Hepatocyte (in vitro differentiated cells): Measurements from ENCODE around the gene GFY. TPM values are rescaled to one million over a fixed set of nuclear protein-coding genes. Genes with fewer than 3 reads are reported as not detected.

Experiments
- DNase-seq: peaks from one replicate; pipeline ENCODE4 v3.0.0-alpha.2; 2016; ENCODE audit warnings: low spot score
- H2AFZ ChIP-seq: fragments of 200-600 bp; sonication (generic); 2 replicates; pipeline ENCODE4 v1.6.0; 2016; ENCODE audit warnings: antibody characterized with exemption, mild to moderate bottlenecking
- H3K27ac ChIP-seq: fragments of 200-600 bp; sonication (generic); 2 replicates; pipeline ENCODE4 v1.5.1; 2016; ENCODE audit warnings: mild to moderate bottlenecking
- H3K27me3 ChIP-seq: fragments of 200-600 bp; sonication (generic); 2 replicates; pipeline ENCODE4 v1.6.1; 2016
- H3K36me3 ChIP-seq: fragments of 200-600 bp; sonication (generic); replicated peaks from 2 replicates; pipeline ENCODE4 v1.5.1; 2016; ENCODE audit warnings: low read depth; ENCODE audit not compliant: insufficient read depth
- H3K4me1 ChIP-seq: fragments of 200-600 bp; sonication (generic); 2 replicates; pipeline ENCODE4 v1.5.1; 2016; ENCODE audit warnings: mild to moderate bottlenecking, moderate library complexity; ENCODE audit not compliant: insufficient read depth
- H3K4me2 ChIP-seq: fragments of 200-600 bp; sonication (generic); 2 replicates; pipeline ENCODE4 v1.6.0; 2016
- H3K4me3 ChIP-seq: fragments of 200-600 bp; sonication (generic); 2 replicates; pipeline ENCODE4 v1.5.1; 2016; ENCODE audit warnings: mild to moderate bottlenecking
- H3K79me2 ChIP-seq: fragments of 200-600 bp; sonication (generic); 2 replicates; pipeline ENCODE4 v1.6.0; 2017; ENCODE audit warnings: mild to moderate bottlenecking
- H3K9me2 ChIP-seq: fragments of 200-600 bp; sonication (generic); replicated peaks from 2 replicates; pipeline ENCODE4 v1.6.0; 2017; ENCODE audit warnings: mild to moderate bottlenecking; ENCODE audit not compliant: insufficient read depth
- H3K9me3 ChIP-seq: fragments of 200-600 bp; sonication (generic); 2 replicates; pipeline ENCODE4 v1.5.1; 2016; ENCODE audit warnings: low read depth, mild to moderate bottlenecking
- H4K20me1 ChIP-seq: fragments of 200-600 bp; sonication (generic); 2 replicates; pipeline ENCODE4 v1.6.0; 2016; ENCODE audit warnings: mild to moderate bottlenecking; ENCODE audit not compliant: insufficient read depth, poor library complexity, severe bottlenecking
- EZH2 ChIP-seq: fragments of 200-600 bp; sonication (generic); IDR thresholded peaks from 2 replicates; pipeline ENCODE4 v1.6.1; 2016; ENCODE audit warnings: antibody characterized with exemption, mild to moderate bottlenecking, borderline replicate concordance
- EZH2phosphoT487 ChIP-seq: fragments of 200-600 bp; sonication (generic); IDR thresholded peaks from one replicate; pipeline ENCODE4 v1.6.1; 2018; ENCODE audit warnings: antibody characterized with exemption, mild to moderate bottlenecking, low read depth, moderate library complexity; ENCODE audit not compliant: unreplicated experiment, severe bottlenecking
- WGBS: methylation state at CpG from one replicate; pipeline ENCODE4 v1.1.6; 2016; ENCODE audit warnings: low lambda C conversion rate; ENCODE audit errors: missing lambda C conversion rate; 5-methylcytosine and 5-hydroxymethylcytosine counted together
- polyA plus RNA-seq: library from polyadenylated mRNA; unstranded; fragments of >200 nt; fragmentation: Nextera tagmentation; extraction: Ambion mirVana; gene quantifications from 2 replicates; pipeline ENCODE4 v1.2.1, GENCODE V29; 2016
- total RNA-seq: library from RNA; depleted of rRNA; stranded (reverse); fragments of >200 nt; gene quantifications from 2 replicates; pipeline ENCODE4 v1.2.3, GENCODE V29; 2014
- TF ChIP-seq, protein P1 (sequence below): fragments of 200-600 bp; sonication (generic); IDR thresholded peaks from 2 replicates; pipeline ENCODE4 v1.5.1; 2016; ENCODE audit warnings: antibody characterized with exemption, mild to moderate bottlenecking; ENCODE audit not compliant: poor library complexity

GFY gene
- total and polyA plus RNA-seq, 2 experiments from 2014 or later: not detected

GRCh38 chr19:49422407-49423070 lies 2.6 kb upstream of the GFY start:
- H3K4me2 ChIP-seq: peak overlapping the region; percentile 65
- TF ChIP-seq, protein P1, sequence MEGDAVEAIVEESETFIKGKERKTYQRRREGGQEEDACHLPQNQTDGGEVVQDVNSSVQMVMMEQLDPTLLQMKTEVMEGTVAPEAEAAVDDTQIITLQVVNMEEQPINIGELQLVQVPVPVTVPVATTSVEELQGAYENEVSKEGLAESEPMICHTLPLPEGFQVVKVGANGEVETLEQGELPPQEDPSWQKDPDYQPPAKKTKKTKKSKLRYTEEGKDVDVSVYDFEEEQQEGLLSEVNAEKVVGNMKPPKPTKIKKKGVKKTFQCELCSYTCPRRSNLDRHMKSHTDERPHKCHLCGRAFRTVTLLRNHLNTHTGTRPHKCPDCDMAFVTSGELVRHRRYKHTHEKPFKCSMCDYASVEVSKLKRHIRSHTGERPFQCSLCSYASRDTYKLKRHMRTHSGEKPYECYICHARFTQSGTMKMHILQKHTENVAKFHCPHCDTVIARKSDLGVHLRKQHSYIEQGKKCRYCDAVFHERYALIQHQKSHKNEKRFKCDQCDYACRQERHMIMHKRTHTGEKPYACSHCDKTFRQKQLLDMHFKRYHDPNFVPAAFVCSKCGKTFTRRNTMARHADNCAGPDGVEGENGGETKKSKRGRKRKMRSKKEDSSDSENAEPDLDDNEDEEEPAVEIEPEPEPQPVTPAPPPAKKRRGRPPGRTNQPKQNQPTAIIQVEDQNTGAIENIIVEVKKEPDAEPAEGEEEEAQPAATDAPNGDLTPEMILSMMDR: peak; percentile 33
- TF ChIP-seq EZH2phosphoT487: no peak
- peak; percentile 89 for TF ChIP-seq EZH2
- no peak overlapping the region for H2AFZ ChIP-seq
- peaks cover 3% of the 10 kb centered on the region for H3K4me1 ChIP-seq
- no peaks in the 10 kb centered on the region for H4K20me1 ChIP-seq
- peaks cover 99% of the 10 kb centered on the region for H3K27me3 ChIP-seq
- H3K27ac ChIP-seq: no peak overlapping the region
- WGBS: 12% methylated on average over 37 of the region's 58 CpGs
- DNase-seq: peak; percentile 41
- no peaks in the 10 kb centered on the region for H3K9me3 ChIP-seq
- no peaks in the 10 kb centered on the region for H3K9me2 ChIP-seq
- H3K79me2 ChIP-seq: no peaks in the 10 kb centered on the region
- H3K36me3 ChIP-seq: no peaks in the 10 kb centered on the region
- H3K4me3 ChIP-seq: no peak overlapping the region

- WGBS: 35% methylated on average over 27 of the region's 42 CpGs
- Histone ChIP-seq H3K27me3 (peaks cover 99% of the 10 kb centered on the region), H3K4me3 (no peak within 1 kb of the TSS)
Observed at GRCh38 chr19:49423071-49423984, 1.9 kb upstream of the GFY start, which contains the start of gene PTH2. Gene PTH2 (minus strand): TSS chr19:49423441. CDS start chr19:49423339, 102 bp downstream.

DNA sequence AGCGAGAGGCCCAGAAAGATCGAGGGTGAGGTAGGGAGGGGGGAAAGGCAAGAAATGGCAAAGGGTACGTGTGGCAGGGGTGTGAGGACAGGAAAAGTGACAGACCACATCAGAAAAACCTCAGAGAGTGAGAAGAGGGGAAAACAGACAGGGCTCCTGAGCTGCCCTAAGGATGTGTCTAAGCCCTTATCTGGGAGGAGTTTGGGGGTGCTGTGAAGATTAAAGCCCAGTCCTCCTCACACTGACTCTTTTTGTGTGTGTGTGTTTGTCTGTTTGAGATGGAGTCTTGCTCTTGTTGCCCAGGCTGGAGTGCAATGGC lies 1.2 kb upstream of the GFY start:
- Histone ChIP-seq H3K4me1 (peaks cover 10% of the 10 kb centered on the region), H3K79me2 (no peaks in the 10 kb centered on the region), H3K36me3 (no peaks in the 10 kb centered on the region), H3K4me2 (no peak overlapping the region), H3K4me3 (no peak overlapping the region), H4K20me1 (no peaks in the 10 kb centered on the region), H3K9me2 (no peaks in the 10 kb centered on the region), H3K27ac (no peak overlapping the region), H2AFZ (no peak overlapping the region), H3K27me3 (peaks cover 99% of the 10 kb centered on the region), H3K9me3 (no peaks in the 10 kb centered on the region)
- 26% methylated on average over 2 of the region's 3 CpGs for WGBS
- no peak for TF ChIP-seq EZH2phosphoT487
- TF ChIP-seq, protein P1: no peak
- TF ChIP-seq EZH2: no peak
- no peak for DNase-seq

More at GRCh38 chr19:49423071-49423984, 1.9 kb upstream of the GFY start, which contains the start of gene PTH2:
- no peaks in the 10 kb centered on the region for H3K36me3 ChIP-seq
- H3K4me1 ChIP-seq: peaks cover 10% of the 10 kb centered on the region
- no peak within 1 kb of the TSS for H2AFZ ChIP-seq
- H4K20me1 ChIP-seq: no peaks in the 10 kb centered on the region
- H3K9me3 ChIP-seq: no peaks in the 10 kb centered on the region
- H3K27ac ChIP-seq: no peak within 1 kb of the TSS
- no peaks in the 10 kb centered on the region for H3K79me2 ChIP-seq
- peak within 1 kb of the TSS; percentile 65 for H3K4me2 ChIP-seq
- TF ChIP-seq EZH2phosphoT487 (no peak), EZH2 (no peak)
- TF ChIP-seq, protein P1: no peak
- DNase-seq: no peak
- H3K9me2 ChIP-seq: no peaks in the 10 kb centered on the region
